BLaER1 treated with 17β-estradiol and CSF1 and Interleukin-3, amounts not matched to agents 10 nM and 100 nM (cell line): Measurements from ENCODE around the gene NHSL2.

Experiments
- H3K27ac ChIP-seq, 11 experiments: shearing (Covaris generic); formaldehyde crosslinking; 2 replicates each; pipeline ENCODE4 v1.8.1; 2022
- H3K27me3 ChIP-seq, 11 experiments: shearing (Covaris generic); formaldehyde crosslinking; 2 replicates each; pipeline ENCODE4 v1.8.1; 2022
- H3K36me3 ChIP-seq, 11 experiments: shearing (Covaris generic); formaldehyde crosslinking; 2 replicates each; pipeline ENCODE4 v1.8.1; 2022
- H3K4me1 ChIP-seq, 10 experiments: shearing (Covaris generic); formaldehyde crosslinking; 2 replicates each; pipeline ENCODE4 v1.8.1; 2022
- H3K4me2 ChIP-seq, 11 experiments: shearing (Covaris generic); formaldehyde crosslinking; 2 replicates each; pipeline ENCODE4 v1.8.1; 2022
- H3K4me3 ChIP-seq, 10 experiments: shearing (Covaris generic); formaldehyde crosslinking; 2 replicates each; pipeline ENCODE4 v1.8.1; 2022
- H3K9ac ChIP-seq, 11 experiments: shearing (Covaris generic); formaldehyde crosslinking; 2 replicates each; pipeline ENCODE4 v1.8.1; 2022
- H3K9me3 ChIP-seq, 11 experiments: shearing (Covaris generic); formaldehyde crosslinking; replicated peaks in 1 of 11; 2 replicates each; pipeline ENCODE4 v1.8.1; 2022
- H4K20me1 ChIP-seq, 11 experiments: shearing (Covaris generic); formaldehyde crosslinking; 2 replicates each; pipeline ENCODE4 v1.8.1; 2022
- Cebpa-rat ChIP-seq, 11 experiments: shearing (Covaris generic); IDR thresholded peaks; 2 replicates each; pipeline ENCODE4 v1.8.1; 2022

NHSL2 gene

GRCh38 chrX:72120837-72121236, 210.2 kb downstream of the NHSL2 start:
- Histone ChIP-seq H3K4me2 (peak overlapping the region; percentile 31 to 94 (median 86); a peak in 20 of 22 replicates), H3K27ac (peak overlapping the region in 9 of 11 experiments; percentile 45 to 90 (median 79); a peak in 18 of 22 replicates), H4K20me1 (peaks cover 0 to 8% (median 0%) of the 10 kb centered on the region in 11 experiments; a peak in 1 of 22 replicates), H3K4me3 (0 out of 20 replicates have a peak overlapping the region, but pooled peaks of 1 of the 10 experiments have one; percentile 31), H3K4me1 (peaks cover 48 to 64% (median 57%) of the 10 kb centered on the region in 10 experiments), H3K9me3 (no peaks in the 10 kb centered on the region), H3K9ac (peak overlapping the region in 7 of 11 experiments; percentile 23 to 70 (median 65); a peak in 12 of 22 replicates), H3K36me3 (no peaks in the 10 kb centered on the region), H3K27me3 (peaks cover 8 to 66% (median 34%) of the 10 kb centered on the region in 11 experiments; a peak in 18 of 22 replicates)
- no peak for TF ChIP-seq Cebpa-rat (IDR thresholded peaks at IDR 0.05)

- no peak for TF ChIP-seq Cebpa-rat (IDR thresholded peaks at IDR 0.05)
- Histone ChIP-seq H3K27ac (peak overlapping the region in 9 of 11 experiments; percentile 45 to 90 (median 79); a peak in 18 of 22 replicates), H3K9me3 (no peaks in the 10 kb centered on the region), H3K4me1 (peaks cover 53 to 70% (median 62%) of the 10 kb centered on the region in 10 experiments), H4K20me1 (peaks cover 0 to 8% (median 0%) of the 10 kb centered on the region in 11 experiments; a peak in 1 of 22 replicates), H3K9ac (peak overlapping the region in 7 of 11 experiments; percentile 38 to 70 (median 65); a peak in 14 of 22 replicates), H3K27me3 (peaks cover 8 to 61% (median 31%) of the 10 kb centered on the region in 11 experiments; a peak in 15 of 22 replicates), H3K36me3 (no peaks in the 10 kb centered on the region), H3K4me2 (peak overlapping the region; percentile 31 to 94 (median 86)), H3K4me3 (0 out of 20 replicates have a peak overlapping the region, but pooled peaks of 1 of the 10 experiments have one; percentile 31)
Observed at GRCh38 chrX:72121383-72121782, 210.7 kb downstream of the NHSL2 start.

GRCh38 chrX:72122621-72123337, 212.1 kb downstream of the NHSL2 start:
- no peak for TF ChIP-seq Cebpa-rat (IDR thresholded peaks at IDR 0.05)
- peaks cover 53 to 84% (median 75%) of the 10 kb centered on the region in 10 experiments for H3K4me1 ChIP-seq
- peak overlapping the region in 4 of 11 experiments; percentile 59 to 73 (median 70); a peak in 9 of 22 replicates for H3K9ac ChIP-seq

GRCh38 chrX:72123471-72124185, 213.0 kb downstream of the NHSL2 start:
- H3K9me3 ChIP-seq = no peaks in the 10 kb centered on the region
- peaks cover 53 to 92% (median 78%) of the 10 kb centered on the region in 10 experiments for H3K4me1 ChIP-seq
- H3K27ac ChIP-seq = peak overlapping the region; percentile 29 to 90 (median 79); a peak in 19 of 22 replicates
- H3K36me3 ChIP-seq = no peaks in the 10 kb centered on the region
- H3K9ac ChIP-seq = peak overlapping the region; percentile 27 to 73 (median 60); a peak in 17 of 22 replicates
- peaks cover 0 to 15% (median 0%) of the 10 kb centered on the region in 11 experiments; a peak in 5 of 22 replicates for H4K20me1 ChIP-seq
- peaks cover 14 to 60% (median 34%) of the 10 kb centered on the region in 11 experiments; a peak in 16 of 22 replicates for H3K27me3 ChIP-seq
- peak in 3 of 11 experiments; percentile 12 to 41 (median 12); a peak in 1 of 22 replicates for TF ChIP-seq Cebpa-rat (IDR thresholded peaks at IDR 0.05)
- H3K4me3 ChIP-seq = peak overlapping the region in 4 of 10 experiments; percentile 3 to 46 (median 19); a peak in 4 of 20 replicates
- peak overlapping the region; percentile 71 to 94 (median 87) for H3K4me2 ChIP-seq

More at GRCh38 chrX:72122621-72123337, 212.1 kb downstream of the NHSL2 start:
- Histone ChIP-seq H4K20me1 (peaks cover 0 to 8% (median 0%) of the 10 kb centered on the region in 11 experiments; a peak in 1 of 22 replicates), H3K4me3 (peak overlapping the region in 1 of 10 experiments; percentile 12; a peak in 1 of 20 replicates), H3K27ac (peak overlapping the region in 10 of 11 experiments; percentile 34 to 90 (median 80); a peak in 16 of 22 replicates), H3K36me3 (no peaks in the 10 kb centered on the region), H3K27me3 (peaks cover 9 to 56% (median 30%) of the 10 kb centered on the region in 11 experiments; a peak in 14 of 22 replicates), H3K9me3 (no peaks in the 10 kb centered on the region), H3K4me2 (peak overlapping the region; percentile 71 to 94 (median 87))

- Histone ChIP-seq H3K4me3 (no peak overlapping the region), H3K9ac (peak overlapping the region in 6 of 11 experiments; percentile 0 to 73 (median 70); a peak in 7 of 22 replicates), H3K27me3 (peaks cover 14 to 67% (median 43%) of the 10 kb centered on the region in 11 experiments; a peak in 19 of 22 replicates), H4K20me1 (peaks cover 0 to 21% (median 0%) of the 10 kb centered on the region in 11 experiments; a peak in 7 of 22 replicates), H3K4me1 (peaks cover 53 to 100% (median 81%) of the 10 kb centered on the region in 10 experiments), H3K27ac (peak overlapping the region in 9 of 11 experiments; percentile 34 to 90 (median 82); a peak in 13 of 22 replicates), H3K9me3 (peaks cover 0 to 2% (median 0%) of the 10 kb centered on the region in 11 experiments; a peak in 1 of 22 replicates), H3K4me2 (peak overlapping the region; percentile 71 to 94 (median 87)), H3K36me3 (0 out of 22 replicates have a peak, but pooled peaks cover 0 to 7% (median 0%) of the 10 kb centered on the region in 11 experiments)
- no peak for TF ChIP-seq Cebpa-rat (IDR thresholded peaks at IDR 0.05)
Observed at GRCh38 chrX:72124540-72125201, 214.0 kb downstream of the NHSL2 start.

GRCh38 chrX:72125331-72126047, 214.8 kb downstream of the NHSL2 start:
- H3K36me3 ChIP-seq = 0 out of 22 replicates have a peak, but pooled peaks cover 0 to 7% (median 0%) of the 10 kb centered on the region in 11 experiments
- H3K27ac ChIP-seq = peak overlapping the region in 4 of 11 experiments; percentile 52 to 90 (median 82); a peak in 8 of 22 replicates
- peaks cover 0 to 24% (median 0%) of the 10 kb centered on the region in 11 experiments; a peak in 8 of 22 replicates for H4K20me1 ChIP-seq
- H3K9ac ChIP-seq = peak overlapping the region in 5 of 11 experiments; percentile 1 to 48 (median 35); a peak in 5 of 22 replicates
- peak overlapping the region; percentile 13 to 94 (median 87); a peak in 19 of 22 replicates for H3K4me2 ChIP-seq
- no peak overlapping the region for H3K4me3 ChIP-seq
- peaks cover 21 to 72% (median 46%) of the 10 kb centered on the region in 11 experiments for H3K27me3 ChIP-seq
- peaks cover 0 to 10% (median 0%) of the 10 kb centered on the region in 11 experiments; a peak in 3 of 22 replicates for H3K9me3 ChIP-seq
- TF ChIP-seq Cebpa-rat (IDR thresholded peaks at IDR 0.05) = no peak
- H3K4me1 ChIP-seq = peaks cover 53 to 100% (median 83%) of the 10 kb centered on the region in 10 experiments

GRCh38 chrX:72126048-72126415, 215.4 kb downstream of the NHSL2 start:
- Histone ChIP-seq H3K36me3 (0 out of 22 replicates have a peak, but pooled peaks cover 0 to 7% (median 0%) of the 10 kb centered on the region in 11 experiments), H4K20me1 (peaks cover 0 to 24% (median 0%) of the 10 kb centered on the region in 11 experiments; a peak in 8 of 22 replicates), H3K27me3 (peaks cover 27 to 72% (median 47%) of the 10 kb centered on the region in 11 experiments), H3K4me3 (no peak overlapping the region), H3K9ac (peak overlapping the region in 4 of 11 experiments; percentile 35 to 48 (median 37); a peak in 6 of 22 replicates), H3K4me1 (peaks cover 49 to 100% (median 83%) of the 10 kb centered on the region in 10 experiments), H3K9me3 (peaks cover 0 to 14% (median 0%) of the 10 kb centered on the region in 11 experiments; a peak in 3 of 22 replicates), H3K27ac (peak overlapping the region in 5 of 11 experiments; percentile 47 to 90 (median 56); a peak in 10 of 22 replicates), H3K4me2 (peak overlapping the region in 10 of 11 experiments; percentile 13 to 94 (median 88); a peak in 18 of 22 replicates)
- TF ChIP-seq Cebpa-rat (IDR thresholded peaks at IDR 0.05) = no peak
